Testis (tissue), 2 donors: Measurements from ENCODE around the gene CCDC175.

ENCODE experiments used
- CTCF ChIP-seq, 3 experiments: fragments of 450-650 bp in 2 of 3; fragments of 200-600 bp in 1 of 3; sonication (generic) in 1 of 3; IDR thresholded peaks; one replicate each; pipeline ENCODE4 v1.5.1; 2016 to 2019; ENCODE audit warnings: antibody characterized with exemption in 3 of 3, mild to moderate bottlenecking in 2 of 3, moderate library complexity in 1 of 3
- POLR2A ChIP-seq: fragments of 450-650 bp; IDR thresholded peaks from one replicate; pipeline ENCODE4 v1.6.1; 2017; ENCODE audit warnings: antibody characterized with exemption, mild to moderate bottlenecking, moderate library complexity

DNA sequence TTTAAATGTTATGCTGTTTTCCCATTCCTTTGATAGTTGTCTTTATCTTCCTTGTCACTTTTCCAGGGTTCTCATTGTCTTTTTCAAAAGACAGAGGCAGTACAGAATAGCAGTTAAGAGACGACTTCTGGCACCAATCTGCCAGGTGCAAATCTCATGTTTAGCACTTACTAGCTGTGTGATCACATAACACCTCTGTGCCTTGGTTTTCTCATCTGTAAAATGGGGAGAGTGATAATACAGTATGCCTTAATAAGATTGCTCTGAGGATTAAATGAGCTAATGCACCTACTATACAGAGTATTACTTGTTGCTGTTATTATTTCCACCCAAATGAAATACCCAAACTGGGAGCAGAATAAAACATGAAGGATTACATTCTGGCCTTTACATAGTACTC is 116.2 kb downstream of the CCDC175 start:
- no peak for TF ChIP-seq POLR2A
- no peak for TF ChIP-seq CTCF (IDR thresholded peaks at IDR 0.05)
